Right lobe of liver (tissue), 4 donors: ENCODE results near the gene ZP2.

Experiments
- CTCF ChIP-seq, 4 donors: fragments of 200-600 bp in 3 of 4; fragments of 450-650 bp in 1 of 4; IDR thresholded peaks; one replicate each; pipeline versions ENCODE4 v1.5.1 to v1.8.0; 2016 to 2022; ENCODE audit warnings: antibody characterized with exemption in 4 of 4, mild to moderate bottlenecking in 2 of 4
- POLR2A ChIP-seq: fragments of 450-650 bp; IDR thresholded peaks from one replicate; pipeline ENCODE4 v1.6.1; 2017; ENCODE audit warnings: antibody characterized with exemption, mild to moderate bottlenecking
- donor health status: DM: no; HTN: no; CAD: no.
- donor health status: DM: no; HTN: no; CAD: no.
- donor health status: DM: no; HTN: yes; CAD: no.

GRCh38 chr16:21233045-21233520, 21.7 kb upstream of the ZP2 start:
- no peak for TF ChIP-seq CTCF (IDR thresholded peaks at IDR 0.05)
- no peak for TF ChIP-seq POLR2A
